Liver (tissue), 9 donors: ENCODE results near the gene TIAM1. TPM values are rescaled to one million over a fixed set of nuclear protein-coding genes. Genes with fewer than 3 reads are reported as not detected.

Source experiments
- DNase-seq: peaks from one replicate; pipeline ENCODE4 v3.0.0-alpha.2; 2017; ENCODE audit warnings: low spot score
- H3K27ac ChIP-seq, 2 donors: one replicate each; pipeline ENCODE4 v1.7.0; 2013; ENCODE audit warnings: inconsistent platforms in 2 of 2, low read length in 2 of 2, control low read depth in 1 of 2, low read depth in 1 of 2, mild to moderate bottlenecking in 1 of 2
- H3K27me3 ChIP-seq, 4 donors: one replicate each; pipeline versions ENCODE4 v1.6.1 to v1.7.0; 2013; ENCODE audit warnings: low read length in 3 of 4, inconsistent platforms in 1 of 4, mild to moderate bottlenecking in 1 of 4, moderate library complexity in 1 of 4; ENCODE audit not compliant: control insufficient read depth in 4 of 4, insufficient read depth in 4 of 4
- H3K36me3 ChIP-seq, 4 donors: one replicate each; pipeline versions ENCODE4 v1.6.1 to v1.7.0; 2013; ENCODE audit warnings: low read length in 3 of 4, mild to moderate bottlenecking in 3 of 4, low read depth in 1 of 4, moderate library complexity in 1 of 4; ENCODE audit not compliant: control insufficient read depth in 4 of 4, insufficient read depth in 3 of 4
- H3K4me1 ChIP-seq, 4 donors: one replicate each; pipeline versions ENCODE4 v1.6.1 to v1.7.0; 2013; ENCODE audit warnings: low read length in 3 of 4, mild to moderate bottlenecking in 3 of 4, moderate library complexity in 1 of 4; ENCODE audit not compliant: control insufficient read depth in 4 of 4, insufficient read depth in 4 of 4
- H3K4me3 ChIP-seq, 3 donors: one replicate each; pipeline versions ENCODE4 v1.6.1 to v1.7.0; 2013; ENCODE audit warnings: low read length in 3 of 3, control low read depth in 1 of 3, low read depth in 1 of 3, mild to moderate bottlenecking in 1 of 3
- H3K9ac ChIP-seq, 2 donors: one replicate each; pipeline ENCODE4 v1.7.0; 2013; ENCODE audit warnings: low read length in 2 of 2, mild to moderate bottlenecking in 2 of 2, moderate library complexity in 2 of 2, control low read depth in 1 of 2, low read depth in 1 of 2
- H3K9me3 ChIP-seq, 4 donors: one replicate each; pipeline versions ENCODE4 v1.6.1 to v1.7.0; 2013; ENCODE audit warnings: low read length in 3 of 4; ENCODE audit not compliant: control insufficient read depth in 4 of 4
- EGR1 ChIP-seq, 2 donors: IDR thresholded peaks; 2 replicates each; pipeline ENCODE4 v1.6.1; 2016 to 2018; ENCODE audit warnings: antibody characterized with exemption in 2 of 2, low read depth in 2 of 2
- FOXA1 ChIP-seq: IDR thresholded peaks from 2 replicates; pipeline ENCODE4 v1.6.1; 2016; ENCODE audit warnings: antibody characterized with exemption
- FOXA2 ChIP-seq: IDR thresholded peaks from 2 replicates; pipeline ENCODE4 v1.6.1; 2016; ENCODE audit warnings: antibody characterized with exemption
- HNF4G ChIP-seq: IDR thresholded peaks from 2 replicates; pipeline ENCODE4 v1.6.1; 2016; ENCODE audit warnings: antibody characterized with exemption
- JUND ChIP-seq, 2 donors: IDR thresholded peaks; 2 replicates each; pipeline ENCODE4 v1.6.1; 2016; ENCODE audit warnings: antibody characterized with exemption in 2 of 2
- NR2F2 ChIP-seq: IDR thresholded peaks from 2 replicates; pipeline ENCODE4 v1.6.1; 2016; ENCODE audit warnings: antibody characterized with exemption
- RAD21 ChIP-seq, 2 donors: IDR thresholded peaks; 2 replicates each; pipeline ENCODE4 v1.6.1; 2016; ENCODE audit warnings: antibody characterized with exemption in 2 of 2, mild to moderate bottlenecking in 2 of 2
- RXRA ChIP-seq, 2 donors: IDR thresholded peaks; 2 replicates each; pipeline ENCODE4 v1.6.1; 2017 to 2018; ENCODE audit warnings: antibody characterized with exemption in 2 of 2, mild to moderate bottlenecking in 1 of 2
- SP1 ChIP-seq: IDR thresholded peaks from 2 replicates; pipeline ENCODE4 v1.6.1; 2018; ENCODE audit warnings: antibody characterized with exemption, mild to moderate bottlenecking
- TAF1 ChIP-seq: conservative IDR thresholded peaks from 2 replicates; pipeline ENCODE4 v1.6.1; 2016; ENCODE audit warnings: antibody characterized with exemption, mild to moderate bottlenecking
- YY1 ChIP-seq: IDR thresholded peaks from 2 replicates; pipeline ENCODE4 v1.6.1; 2016; ENCODE audit warnings: antibody characterized with exemption, mild to moderate bottlenecking
- ZBTB33 ChIP-seq: IDR thresholded peaks from 2 replicates; pipeline ENCODE4 v1.6.1; 2016; ENCODE audit warnings: antibody characterized with exemption
- WGBS: extraction: QIAGEN DNeasy Blood & Tissue Kit; methylation state at CpG from one replicate; pipeline ENCODE4 v1.1.7; 2013; 5-methylcytosine and 5-hydroxymethylcytosine counted together
- polyA plus RNA-seq, 2 donors: library from polyadenylated mRNA; stranded (reverse) in 1 of 2; unstranded in 1 of 2; fragments of 200-250 nt in 1 of 2; fragments of >200 nt in 1 of 2; fragmentation: Nextera tagmentation in 1 of 2; extraction: Ambion mirVana in 1 of 2; gene quantifications; one replicate each; pipeline versions ENCODE4 v1.2.1 to v1.2.3, GENCODE V29; 2013 to 2015
- total RNA-seq, 2 donors: library from RNA; depleted of rRNA; stranded (reverse); fragments of >200 nt; gene quantifications; one replicate each; pipeline ENCODE4 v1.2.3, GENCODE V29; 2014
- TF ChIP-seq, protein P1 (sequence below): fragments of 150-350 bp; IDR thresholded peaks from 2 replicates; pipeline ENCODE4 v1.5.1; 2017; ENCODE audit warnings: improper control_type of control experiment, low read depth, low read length; ENCODE audit not compliant: missing input control
- TF ChIP-seq, protein P2 (sequence below): IDR thresholded peaks from 2 replicates; pipeline ENCODE4 v1.6.1; 2016; ENCODE audit warnings: antibody characterized with exemption
- TF ChIP-seq, protein P3 (sequence below): IDR thresholded peaks from 2 replicates; pipeline ENCODE4 v1.6.1; 2016; ENCODE audit warnings: antibody characterized with exemption, mild to moderate bottlenecking
- TF ChIP-seq, protein P4 (sequence below): IDR thresholded peaks from 2 replicates; pipeline ENCODE4 v1.6.1; 2016; ENCODE audit warnings: antibody characterized with exemption
- donor health status: healthy.
- donor health status: healthy.
- donor health status: healthy.
- donor health status: healthy.
- donor health status: healthy.

The TIAM1 gene
- total and polyA plus RNA-seq, 4 donors, result 3.0 to 7.4 (median 4.8) TPM

- no peaks in the 10 kb centered on the region for H3K9me3 ChIP-seq
- no peak overlapping the region for H3K27ac ChIP-seq
- no peak for DNase-seq
- WGBS, result 84% methylated on average over 5 of the region's 5 CpGs
- H3K4me1 ChIP-seq, result peaks cover 0 to 3% (median 0%) of the 10 kb centered on the region in 4 donors
- H3K4me3 ChIP-seq, result no peak overlapping the region
- TF ChIP-seq RXRA (IDR thresholded peaks at IDR 0.05) (no peak), TAF1 (no peak), FOXA1 (no peak), ZBTB33 (no peak), JUND (IDR thresholded peaks at IDR 0.05) (no peak)
- H3K27me3 ChIP-seq, result no peaks in the 10 kb centered on the region
- H3K9ac ChIP-seq, result no peak overlapping the region
- peaks cover 0 to 20% (median 11%) of the 10 kb centered on the region in 4 donors for H3K36me3 ChIP-seq
Measured at GRCh38 chr21:31128234-31128633, 215.8 kb downstream of the TIAM1 start.

DNA sequence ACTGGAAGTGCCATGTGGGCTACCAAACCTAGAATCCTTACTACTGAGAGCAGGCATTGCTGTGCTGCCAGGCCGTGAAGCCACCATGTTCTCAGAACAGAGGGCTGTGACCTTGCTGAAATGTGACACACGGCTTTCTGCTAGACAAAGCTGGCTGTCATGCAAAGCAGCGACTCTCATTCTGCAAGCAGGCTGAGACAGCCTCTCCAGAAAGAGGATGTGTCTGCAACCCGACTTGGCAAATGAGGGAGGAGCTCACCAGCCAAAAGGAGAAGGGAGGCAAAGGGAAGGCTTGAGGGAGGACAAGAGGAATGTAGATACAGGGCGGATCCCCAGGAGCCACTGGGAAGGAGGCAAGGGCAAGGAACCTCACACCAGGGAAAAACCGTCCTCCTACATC lies 220.1 kb downstream of the TIAM1 start:
- WGBS, result 72% methylated on average over 6 of the region's 6 CpGs
- H3K27me3 ChIP-seq, result no peaks in the 10 kb centered on the region
- H3K36me3 ChIP-seq, result peaks cover 3 to 24% (median 14%) of the 10 kb centered on the region in 4 donors
- DNase-seq, result no peak
- no peak overlapping the region for H3K9ac ChIP-seq
- no peak overlapping the region for H3K27ac ChIP-seq
- H3K4me3 ChIP-seq, result no peak overlapping the region
- no peaks in the 10 kb centered on the region for H3K4me1 ChIP-seq
- no peak for TF ChIP-seq ZBTB33
- no peaks in the 10 kb centered on the region for H3K9me3 ChIP-seq

GRCh38 chr21:31119199-31119598 lies 224.9 kb downstream of the TIAM1 start:
- H3K4me3 ChIP-seq, result no peak overlapping the region
- TF ChIP-seq TAF1 (no peak), HNF4G (no peak), JUND (IDR thresholded peaks at IDR 0.05) (no peak), FOXA1 (no peak), ZBTB33 (no peak), SP1 (no peak), RAD21 (IDR thresholded peaks at IDR 0.05) (no peak), FOXA2 (no peak), RXRA (IDR thresholded peaks at IDR 0.05) (no peak), EGR1 (IDR thresholded peaks at IDR 0.05; ENCODE audit: low read depth in 2 of 2) (no peak), YY1 (no peak), NR2F2 (no peak)
- TF ChIP-seq, protein P1, sequence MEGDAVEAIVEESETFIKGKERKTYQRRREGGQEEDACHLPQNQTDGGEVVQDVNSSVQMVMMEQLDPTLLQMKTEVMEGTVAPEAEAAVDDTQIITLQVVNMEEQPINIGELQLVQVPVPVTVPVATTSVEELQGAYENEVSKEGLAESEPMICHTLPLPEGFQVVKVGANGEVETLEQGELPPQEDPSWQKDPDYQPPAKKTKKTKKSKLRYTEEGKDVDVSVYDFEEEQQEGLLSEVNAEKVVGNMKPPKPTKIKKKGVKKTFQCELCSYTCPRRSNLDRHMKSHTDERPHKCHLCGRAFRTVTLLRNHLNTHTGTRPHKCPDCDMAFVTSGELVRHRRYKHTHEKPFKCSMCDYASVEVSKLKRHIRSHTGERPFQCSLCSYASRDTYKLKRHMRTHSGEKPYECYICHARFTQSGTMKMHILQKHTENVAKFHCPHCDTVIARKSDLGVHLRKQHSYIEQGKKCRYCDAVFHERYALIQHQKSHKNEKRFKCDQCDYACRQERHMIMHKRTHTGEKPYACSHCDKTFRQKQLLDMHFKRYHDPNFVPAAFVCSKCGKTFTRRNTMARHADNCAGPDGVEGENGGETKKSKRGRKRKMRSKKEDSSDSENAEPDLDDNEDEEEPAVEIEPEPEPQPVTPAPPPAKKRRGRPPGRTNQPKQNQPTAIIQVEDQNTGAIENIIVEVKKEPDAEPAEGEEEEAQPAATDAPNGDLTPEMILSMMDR, result no peak
- TF ChIP-seq, protein P2, sequence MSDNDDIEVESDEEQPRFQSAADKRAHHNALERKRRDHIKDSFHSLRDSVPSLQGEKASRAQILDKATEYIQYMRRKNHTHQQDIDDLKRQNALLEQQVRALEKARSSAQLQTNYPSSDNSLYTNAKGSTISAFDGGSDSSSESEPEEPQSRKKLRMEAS, result no peak
- TF ChIP-seq, protein P3, sequence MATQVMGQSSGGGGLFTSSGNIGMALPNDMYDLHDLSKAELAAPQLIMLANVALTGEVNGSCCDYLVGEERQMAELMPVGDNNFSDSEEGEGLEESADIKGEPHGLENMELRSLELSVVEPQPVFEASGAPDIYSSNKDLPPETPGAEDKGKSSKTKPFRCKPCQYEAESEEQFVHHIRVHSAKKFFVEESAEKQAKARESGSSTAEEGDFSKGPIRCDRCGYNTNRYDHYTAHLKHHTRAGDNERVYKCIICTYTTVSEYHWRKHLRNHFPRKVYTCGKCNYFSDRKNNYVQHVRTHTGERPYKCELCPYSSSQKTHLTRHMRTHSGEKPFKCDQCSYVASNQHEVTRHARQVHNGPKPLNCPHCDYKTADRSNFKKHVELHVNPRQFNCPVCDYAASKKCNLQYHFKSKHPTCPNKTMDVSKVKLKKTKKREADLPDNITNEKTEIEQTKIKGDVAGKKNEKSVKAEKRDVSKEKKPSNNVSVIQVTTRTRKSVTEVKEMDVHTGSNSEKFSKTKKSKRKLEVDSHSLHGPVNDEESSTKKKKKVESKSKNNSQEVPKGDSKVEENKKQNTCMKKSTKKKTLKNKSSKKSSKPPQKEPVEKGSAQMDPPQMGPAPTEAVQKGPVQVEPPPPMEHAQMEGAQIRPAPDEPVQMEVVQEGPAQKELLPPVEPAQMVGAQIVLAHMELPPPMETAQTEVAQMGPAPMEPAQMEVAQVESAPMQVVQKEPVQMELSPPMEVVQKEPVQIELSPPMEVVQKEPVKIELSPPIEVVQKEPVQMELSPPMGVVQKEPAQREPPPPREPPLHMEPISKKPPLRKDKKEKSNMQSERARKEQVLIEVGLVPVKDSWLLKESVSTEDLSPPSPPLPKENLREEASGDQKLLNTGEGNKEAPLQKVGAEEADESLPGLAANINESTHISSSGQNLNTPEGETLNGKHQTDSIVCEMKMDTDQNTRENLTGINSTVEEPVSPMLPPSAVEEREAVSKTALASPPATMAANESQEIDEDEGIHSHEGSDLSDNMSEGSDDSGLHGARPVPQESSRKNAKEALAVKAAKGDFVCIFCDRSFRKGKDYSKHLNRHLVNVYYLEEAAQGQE, result no peak
- TF ChIP-seq, protein P4, sequence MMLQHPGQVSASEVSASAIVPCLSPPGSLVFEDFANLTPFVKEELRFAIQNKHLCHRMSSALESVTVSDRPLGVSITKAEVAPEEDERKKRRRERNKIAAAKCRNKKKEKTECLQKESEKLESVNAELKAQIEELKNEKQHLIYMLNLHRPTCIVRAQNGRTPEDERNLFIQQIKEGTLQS, result no peak

More at GRCh38 chr21:31119199-31119598, 224.9 kb downstream of the TIAM1 start:
- DNase-seq, result no peak
- Histone ChIP-seq H3K36me3 (peaks cover 3 to 13% (median 8%) of the 10 kb centered on the region in 4 donors), H3K27me3 (no peaks in the 10 kb centered on the region), H3K27ac (no peak overlapping the region), H3K4me1 (no peaks in the 10 kb centered on the region), H3K9me3 (no peaks in the 10 kb centered on the region), H3K9ac (no peak overlapping the region)
- 95% methylated on average over 6 of the region's 6 CpGs for WGBS
